ENCODE data around the gene RGSL1.
"Not testable (repeated sequence)": the region's sequence is repeated elsewhere in the genome, so short reads cannot be mapped to it uniquely, and the experiment has no call there.

Gene RGSL1

DNA sequence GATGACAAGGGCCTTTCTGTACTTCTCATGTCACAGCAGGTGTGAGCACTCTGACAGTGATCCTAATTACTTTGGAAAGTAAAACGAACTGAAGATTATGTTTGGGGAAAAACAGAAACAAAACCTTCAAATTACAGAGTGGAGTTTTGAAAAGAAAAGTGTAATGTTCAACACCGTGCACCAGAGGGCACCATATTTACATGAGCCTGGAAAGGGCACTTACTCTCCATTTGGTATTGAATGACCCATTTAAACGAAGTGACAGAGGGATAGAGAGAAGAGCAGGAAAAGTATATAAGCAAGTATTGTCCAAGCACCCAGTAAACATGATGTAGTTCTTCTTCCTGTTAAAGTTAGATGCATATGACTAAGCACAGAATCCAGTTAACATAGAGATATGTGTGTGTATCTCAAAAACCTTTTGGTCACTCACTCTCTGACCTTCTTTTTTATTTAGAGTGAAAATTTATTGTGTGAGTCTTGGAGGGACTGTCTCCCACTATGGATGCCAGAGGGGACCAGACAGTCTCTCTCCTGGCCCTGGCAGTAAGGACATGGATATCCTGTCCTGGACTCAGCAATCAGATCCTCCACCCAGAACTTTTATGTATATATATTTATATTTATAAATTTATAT lies 3.8 kb upstream of the RGSL1 start:
- DNase-seq (ENCODE audit: low read depth in 2 of 2, low spot score in 1 of 2): no peak

- DNase-seq (ENCODE audit: low read depth in 2 of 2, low spot score in 1 of 2): not testable (repeated sequence)
Observed at GRCh38 chr1:182447124-182447523, 2.8 kb upstream of the RGSL1 start.

DNA sequence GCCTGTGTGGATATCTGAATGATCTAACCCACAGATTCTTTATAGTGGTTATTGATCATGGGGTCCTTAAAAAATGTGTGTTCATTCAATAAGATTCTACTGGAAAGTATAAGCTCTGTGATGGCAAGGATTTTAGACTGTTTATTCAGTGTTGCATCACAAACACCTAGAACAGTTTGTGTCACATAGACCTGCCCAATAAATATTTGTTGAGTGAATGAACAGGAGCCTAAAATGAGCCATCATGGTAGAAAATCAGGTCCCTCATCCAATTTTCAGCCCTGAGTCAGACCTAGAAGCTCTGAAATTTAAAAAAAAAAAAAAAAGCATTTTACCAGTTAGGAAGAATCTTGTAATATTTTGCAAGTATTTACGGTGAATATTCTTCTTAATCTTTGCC lies 2.3 kb upstream of the RGSL1 start:
- no peak for DNase-seq (ENCODE audit: low read depth in 2 of 2, low spot score in 1 of 2)

GRCh38 chr1:182453631-182454030 lies 3.7 kb downstream of the RGSL1 start:
- no peak for DNase-seq (ENCODE audit: low read depth in 2 of 2, low spot score in 1 of 2)

DNA sequence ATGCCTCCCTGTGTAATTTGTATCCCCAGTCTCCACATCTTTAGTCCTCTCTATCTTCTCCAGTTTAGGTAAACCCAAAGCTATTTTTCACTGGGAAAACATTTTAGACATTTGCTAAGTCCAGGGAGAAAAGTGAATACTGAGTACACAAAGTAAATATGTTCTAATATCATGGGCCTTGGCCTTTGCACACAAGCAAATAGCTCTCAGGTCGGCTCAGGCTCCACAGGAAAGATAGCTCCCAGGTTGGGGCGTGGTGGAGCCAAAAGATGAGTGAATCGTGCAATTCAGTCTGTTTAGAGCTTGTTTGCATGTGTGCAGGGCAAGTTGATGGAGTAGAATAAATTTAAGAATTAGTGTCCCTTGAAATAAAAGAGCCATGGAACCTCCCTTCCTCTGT lies 7.9 kb downstream of the RGSL1 start:
- DNase-seq (ENCODE audit: low read depth in 2 of 2, low spot score in 1 of 2): no peak

GRCh38 chr1:182459949-182460348 lies 10.0 kb downstream of the RGSL1 start:
- DNase-seq (ENCODE audit: low read depth in 2 of 2, low spot score in 1 of 2): no peak

DNA sequence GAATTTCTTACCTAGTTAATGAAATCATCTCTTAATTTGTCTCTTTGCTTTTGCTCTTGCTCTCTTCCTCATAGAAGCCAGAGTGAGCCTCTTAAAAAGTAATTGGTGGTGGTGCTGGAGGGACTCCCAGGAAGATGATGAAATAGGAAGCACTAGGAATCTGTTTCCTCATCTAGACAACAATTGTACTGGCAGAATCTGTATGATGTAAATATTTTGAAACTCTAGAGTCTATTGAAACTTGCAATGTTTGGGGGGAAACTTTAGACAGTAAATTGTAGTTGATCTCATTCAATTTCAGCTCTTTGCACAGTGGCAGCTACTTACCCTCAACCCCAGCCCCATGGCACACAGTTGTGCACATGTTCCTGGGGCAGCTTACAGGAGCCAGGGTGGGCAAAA lies 10.6 kb downstream of the RGSL1 start:
- no peak for DNase-seq (ENCODE audit: low read depth in 2 of 2, low spot score in 1 of 2)

GRCh38 chr1:182473556-182473955 lies 23.6 kb downstream of the RGSL1 start:
- no peak for DNase-seq (ENCODE audit: low read depth in 2 of 2, low spot score in 1 of 2)

DNA sequence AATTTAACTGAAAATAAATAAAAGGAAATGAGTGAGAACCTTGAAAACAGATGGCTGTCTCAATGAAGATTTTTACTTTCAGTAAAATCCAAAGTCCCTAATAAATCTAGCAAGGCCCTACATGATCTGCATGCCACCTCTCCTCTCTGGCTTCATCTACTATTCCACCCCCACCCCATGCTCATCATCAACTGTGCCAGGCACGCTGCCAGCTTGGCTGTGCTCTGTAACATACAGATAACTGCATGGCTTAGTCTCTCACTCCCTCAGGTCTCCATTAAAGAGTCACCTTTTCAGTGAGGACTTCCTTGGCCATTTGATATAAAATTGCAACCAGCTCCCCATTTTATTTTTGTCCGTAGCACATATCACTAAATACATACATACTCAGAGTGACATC lies 26.7 kb downstream of the RGSL1 start:
- DNase-seq (ENCODE audit: low read depth in 2 of 2, low spot score in 1 of 2): no peak

DNA sequence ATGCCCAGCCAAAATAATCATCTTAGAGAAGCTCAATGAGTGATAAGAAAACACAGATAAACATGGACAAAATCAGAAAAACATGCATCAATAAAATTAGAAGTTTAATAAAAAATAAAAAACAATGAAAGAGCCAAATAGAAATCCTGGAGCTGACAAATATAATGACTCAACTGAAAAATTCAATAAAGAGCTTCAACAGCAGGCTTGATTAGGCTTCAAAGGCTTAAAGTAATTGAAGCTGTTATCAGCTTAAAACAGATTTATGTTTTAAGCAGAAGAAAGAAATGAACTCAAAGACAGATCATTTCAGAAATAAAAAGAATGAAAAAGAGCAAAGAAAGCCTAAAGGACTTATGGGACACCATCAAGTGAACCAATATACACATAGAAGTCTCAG lies 28.3 kb downstream of the RGSL1 start:
- DNase-seq (ENCODE audit: low read depth in 2 of 2, low spot score in 1 of 2): no peak

- no peak for DNase-seq (ENCODE audit: low read depth in 2 of 2, low spot score in 1 of 2)
Observed at GRCh38 chr1:182484067-182484466, 34.1 kb downstream of the RGSL1 start.

- DNase-seq (ENCODE audit: low read depth in 2 of 2, low spot score in 1 of 2): no peak
Observed at GRCh38 chr1:182484531-182485257, 34.7 kb downstream of the RGSL1 start.

DNA sequence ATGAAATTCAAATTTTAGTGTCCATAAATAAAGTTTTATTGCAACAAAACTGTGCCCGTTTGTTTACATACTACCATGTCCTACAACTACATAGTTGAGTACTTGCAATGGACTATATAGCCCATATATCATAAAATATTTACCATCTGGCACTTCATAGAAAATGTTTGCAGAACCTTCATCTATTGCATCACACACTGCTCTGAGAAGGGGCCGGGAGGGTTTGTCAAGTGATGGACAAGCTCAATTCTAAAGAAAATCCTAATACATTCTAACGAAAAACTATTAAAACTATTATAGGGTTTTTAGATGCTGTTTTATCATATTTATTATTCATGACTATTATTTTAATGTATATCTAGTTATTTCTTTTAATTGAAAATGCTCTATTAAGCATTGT lies 35.9 kb downstream of the RGSL1 start:
- DNase-seq (ENCODE audit: low read depth in 2 of 2, low spot score in 1 of 2): no peak

DNA sequence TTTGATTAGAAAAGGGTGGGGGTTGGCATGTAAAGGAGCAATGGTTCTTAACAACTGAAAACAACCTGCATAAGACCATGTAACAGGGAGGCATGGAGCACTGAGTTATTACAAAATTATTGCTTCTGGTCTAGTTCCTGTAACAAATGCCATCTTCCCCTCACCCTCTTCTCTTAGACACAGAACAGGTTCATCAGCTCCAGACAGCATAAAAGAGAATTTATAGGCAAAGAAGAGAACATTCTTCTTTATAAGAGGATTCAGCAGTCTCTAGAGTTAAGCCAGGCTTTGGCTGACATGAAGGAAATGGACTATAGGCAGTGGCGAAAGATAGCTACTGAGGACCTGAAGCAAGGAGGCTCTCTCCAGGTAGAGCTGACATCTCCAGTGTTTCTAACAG lies 38.9 kb downstream of the RGSL1 start:
- DNase-seq (ENCODE audit: low read depth in 2 of 2, low spot score in 1 of 2): no peak

DNA sequence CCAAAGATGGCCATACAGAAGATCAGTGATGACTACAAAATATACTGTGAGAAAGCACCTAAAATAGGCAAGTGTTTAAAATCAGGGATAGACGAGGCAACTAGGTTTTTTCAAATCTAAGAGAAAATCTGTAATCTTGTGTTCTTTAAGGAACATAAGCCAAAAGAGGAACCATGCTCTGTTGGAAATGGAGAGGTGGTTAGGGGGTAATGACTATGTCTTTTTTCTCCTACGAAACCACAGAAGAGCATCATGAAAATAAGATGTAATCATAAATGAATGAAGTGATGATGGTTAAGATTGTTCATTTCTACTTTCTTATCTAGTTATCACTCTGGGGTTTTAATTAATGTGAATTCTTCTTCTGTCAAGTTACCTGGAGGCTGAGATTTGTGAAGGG lies 43.1 kb downstream of the RGSL1 start:
- DNase-seq (ENCODE audit: low read depth in 2 of 2, low spot score in 1 of 2): no peak

DNA sequence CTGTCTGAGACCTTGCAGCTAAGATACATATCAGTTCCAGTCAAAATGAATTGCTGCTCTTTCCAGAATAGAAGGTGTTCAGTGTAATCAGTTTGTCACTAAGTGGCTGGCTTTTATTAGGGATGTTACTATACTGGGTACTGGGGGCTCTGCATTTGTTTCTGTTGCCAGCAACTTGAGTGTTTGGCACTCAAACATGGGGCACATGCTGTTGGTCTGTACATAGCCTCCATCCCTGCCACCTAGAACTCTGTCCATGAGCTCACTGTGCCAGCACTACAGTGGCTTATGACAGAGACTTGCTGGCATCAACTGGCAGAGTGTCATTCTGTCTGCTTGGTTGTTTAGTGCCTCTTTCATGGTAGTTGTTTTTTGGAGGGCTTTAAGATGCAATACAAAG lies 45.1 kb downstream of the RGSL1 start:
- DNase-seq (ENCODE audit: low read depth in 2 of 2, low spot score in 1 of 2): no peak

DNA sequence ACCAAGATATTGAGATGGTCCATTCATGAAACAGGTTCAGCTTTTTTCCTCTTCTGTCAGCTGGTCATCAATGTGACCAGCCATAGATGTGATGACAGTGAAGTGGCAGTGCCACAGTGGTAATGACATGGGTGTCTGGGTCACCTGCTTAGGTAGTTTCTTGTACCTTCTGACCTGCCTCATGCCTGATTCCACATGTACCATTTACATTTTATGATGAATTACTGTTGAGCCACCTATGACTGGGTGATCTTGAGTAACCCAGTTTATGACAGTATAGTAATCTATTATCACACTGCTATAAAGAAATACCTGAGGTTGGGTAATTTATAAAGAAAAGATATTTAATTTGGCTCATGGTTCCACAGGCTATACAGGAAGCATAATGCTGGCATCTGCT lies 45.7 kb downstream of the RGSL1 start:
- no peak for DNase-seq (ENCODE audit: low read depth in 2 of 2, low spot score in 1 of 2)

DNA sequence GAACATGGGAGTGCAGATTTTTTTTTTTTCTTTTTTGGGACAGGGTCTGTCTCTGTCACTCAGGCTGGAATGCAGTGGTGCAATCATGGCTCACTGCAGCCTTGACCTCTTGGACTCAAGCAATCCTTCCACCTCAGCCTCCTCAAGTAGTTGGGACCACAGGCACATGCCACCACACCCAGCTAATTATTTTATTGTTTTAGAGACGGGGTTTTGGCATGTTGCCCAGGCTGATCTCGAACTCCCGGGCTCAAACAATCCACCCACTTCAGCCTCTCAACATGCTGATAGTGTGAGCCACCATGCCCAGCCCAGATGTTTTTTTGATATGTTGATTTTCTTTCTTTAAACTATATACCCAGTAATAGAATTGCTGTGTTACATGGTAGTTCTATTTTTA lies 57.7 kb downstream of the RGSL1 start:
- no peak for DNase-seq (ENCODE audit: low read depth in 2 of 2, low spot score in 1 of 2)

DNA sequence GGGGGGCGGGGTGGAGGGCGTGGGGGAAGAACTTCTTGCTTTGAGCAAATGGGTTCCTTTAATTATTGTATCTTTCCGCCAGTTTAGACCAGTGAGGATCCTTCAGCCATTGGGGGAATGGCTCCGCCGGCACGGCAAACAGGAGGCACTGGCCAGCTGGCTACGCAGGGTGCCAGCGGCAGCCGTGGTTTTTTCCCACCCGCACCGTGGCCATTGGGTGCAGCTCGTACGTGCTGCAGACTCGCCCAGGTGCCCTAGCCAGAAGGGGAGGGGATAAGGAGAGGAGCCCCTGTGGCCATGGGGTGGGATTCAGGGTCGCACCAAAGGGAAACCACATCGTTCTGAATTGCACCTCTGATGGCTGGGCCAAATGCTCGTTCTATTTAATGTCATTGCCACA lies 65.6 kb downstream of the RGSL1 start:
- no peak for DNase-seq (ENCODE audit: low read depth in 2 of 2, low spot score in 1 of 2)

DNA sequence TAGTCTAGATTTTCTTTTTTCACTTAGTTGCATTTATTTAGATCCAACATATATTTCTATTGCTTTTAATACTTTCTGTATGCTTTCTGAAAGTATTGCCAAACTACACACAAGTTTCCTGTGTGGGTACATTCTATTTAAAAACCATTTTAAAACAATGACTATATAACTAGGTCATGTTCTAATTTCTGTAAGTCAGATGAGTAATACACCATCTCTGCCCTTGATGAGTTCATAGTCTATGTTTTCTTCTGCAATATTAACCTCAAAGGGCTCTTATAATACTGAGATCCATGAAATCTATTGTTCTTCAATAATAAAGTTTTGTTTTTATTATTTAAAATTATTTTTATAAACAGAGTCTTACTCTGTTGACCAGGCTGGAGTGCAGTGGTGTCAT lies 70.8 kb downstream of the RGSL1 start:
- DNase-seq (ENCODE audit: low read depth in 2 of 2, low spot score in 1 of 2): no peak

- no peak for DNase-seq (ENCODE audit: low read depth in 2 of 2, low spot score in 1 of 2)
Observed at GRCh38 chr1:182525342-182525741, 75.4 kb downstream of the RGSL1 start.

- no peak for DNase-seq (ENCODE audit: low read depth in 2 of 2, low spot score in 1 of 2)
Observed at GRCh38 chr1:182527680-182528079, 77.7 kb downstream of the RGSL1 start.

DNA sequence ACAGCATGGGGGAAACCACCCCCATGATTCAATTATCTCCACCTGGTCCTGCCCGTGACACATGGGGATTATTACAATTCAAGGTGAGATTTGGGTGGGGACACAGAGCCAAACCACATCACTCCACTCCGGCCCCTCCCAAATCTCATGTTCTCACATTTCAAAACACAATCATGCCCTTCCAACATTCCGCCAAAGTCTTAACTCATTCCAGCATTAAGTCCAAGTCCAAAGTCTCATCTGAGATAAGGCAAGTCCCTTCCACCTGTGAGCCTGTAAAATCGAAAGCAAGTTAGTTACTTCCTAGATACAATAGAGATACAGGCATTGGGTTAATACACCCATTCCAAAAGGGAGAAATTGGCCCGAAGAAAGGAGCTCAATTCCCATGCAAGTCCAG lies 78.3 kb downstream of the RGSL1 start:
- DNase-seq (ENCODE audit: low read depth in 2 of 2, low spot score in 1 of 2): not testable (repeated sequence)
